HEK293 (cell line): ENCODE measurements around the gene LAPTM4A.

Source experiments
- CTCF ChIA-PET: fragments of 350-600 bp; formaldehyde crosslinking; extraction: SDS; loops from one replicate; lab custom pipeline; 2021; ENCODE audit warnings: antibody characterized with exemption; lab: Yijun Ruan, JAX
- POLR2A ChIA-PET: fragments of 300-600 bp; formaldehyde crosslinking; extraction: SDS; loops from one replicate; lab custom pipeline; 2020; ENCODE audit warnings: antibody characterized with exemption, inconsistent platforms; lab: Yijun Ruan, JAX
- H3K27ac ChIP-seq: fragments of 200-500 bp; sonication (Bioruptor generic); 2 replicates; pipeline ENCODE4 v1.5.1; 2014; ENCODE audit warnings: low read depth, low read length, control low read depth, inconsistent platforms; ENCODE audit errors: extremely low read depth
- H3K36me3 ChIP-seq, 2 experiments: fragments of 200-500 bp in 1 of 2; sonication (Bioruptor generic) in 1 of 2; 1 replicate in 1 of 2; 2 replicates in 1 of 2; pipeline ENCODE4 v1.5.1; 2014 to 2017; ENCODE audit warnings: inconsistent platforms in 2 of 2, low read length in 2 of 2; ENCODE audit not compliant: control insufficient read depth in 2 of 2, insufficient read depth in 1 of 2
- H3K4me1 ChIP-seq: fragments of 200-500 bp; sonication (Bioruptor generic); 2 replicates; pipeline ENCODE4 v1.5.1; 2014; ENCODE audit warnings: mild to moderate bottlenecking, low read length, inconsistent platforms; ENCODE audit not compliant: control insufficient read depth, insufficient read depth
- H3K4me3 ChIP-seq: 2 replicates; pipeline ENCODE4 v1.5.1; 2011; ENCODE audit warnings: low read depth, mild to moderate bottlenecking, control low read depth, low read length, moderate library complexity
- H3K9me3 ChIP-seq: fragments of 200-500 bp; sonication (Bioruptor generic); 2 replicates; pipeline ENCODE4 v1.5.1; 2014; ENCODE audit warnings: low read depth, low read length, inconsistent platforms; ENCODE audit not compliant: control insufficient read depth, insufficient read depth
- KLF10 ChIP-seq: fragments of 450-650 bp; IDR thresholded peaks from 2 replicates; pipeline ENCODE4 v1.5.1; 2018; ENCODE audit warnings: missing biosample characterization, mild to moderate bottlenecking, missing genetic modification characterization
- SALL2 ChIP-seq: fragments of 450-650 bp; formaldehyde crosslinking; IDR thresholded peaks from 2 replicates; pipeline ENCODE4 v1.5.0; 2017; ENCODE audit warnings: missing biosample characterization, mild to moderate bottlenecking, missing genetic modification characterization, borderline replicate concordance
- ZNF112 ChIP-seq: fragments of 450-650 bp; formaldehyde crosslinking; IDR thresholded peaks from 2 replicates; pipeline ENCODE4 v1.5.0; 2017; ENCODE audit warnings: missing biosample characterization, missing genetic modification characterization
- ZNF133 ChIP-seq: fragments of 450-650 bp; formaldehyde crosslinking; IDR thresholded peaks from 2 replicates; pipeline ENCODE4 v1.5.1; 2016; ENCODE audit warnings: missing biosample characterization, missing genetic modification characterization
- ZNF16 ChIP-seq: fragments of 450-650 bp; formaldehyde crosslinking; IDR thresholded peaks from 2 replicates; pipeline ENCODE4 v1.5.1; 2016; ENCODE audit warnings: low read depth, missing biosample characterization, missing genetic modification characterization
- ZNF19 ChIP-seq: fragments of 450-650 bp; formaldehyde crosslinking; IDR thresholded peaks from 2 replicates; pipeline ENCODE4; 2016; ENCODE audit warnings: missing biosample characterization, missing genetic modification characterization, low read depth
- ZSCAN16 ChIP-seq: fragments of 450-650 bp; formaldehyde crosslinking; IDR thresholded peaks from 2 replicates; pipeline ENCODE4 v1.5.1; 2016; ENCODE audit warnings: missing biosample characterization, missing genetic modification characterization
- TF ChIP-seq, protein P1 (sequence below): fragments of 450-650 bp; formaldehyde crosslinking; IDR thresholded peaks from 2 replicates; pipeline ENCODE4 v1.5.1; 2016; ENCODE audit warnings: missing biosample characterization, missing genetic modification characterization
- TF ChIP-seq, protein P2 (sequence below): fragments of 450-650 bp; formaldehyde crosslinking; IDR thresholded peaks from 2 replicates; pipeline ENCODE4 v1.5.1; 2016; ENCODE audit warnings: missing biosample characterization, missing genetic modification characterization

LAPTM4A gene

DNA sequence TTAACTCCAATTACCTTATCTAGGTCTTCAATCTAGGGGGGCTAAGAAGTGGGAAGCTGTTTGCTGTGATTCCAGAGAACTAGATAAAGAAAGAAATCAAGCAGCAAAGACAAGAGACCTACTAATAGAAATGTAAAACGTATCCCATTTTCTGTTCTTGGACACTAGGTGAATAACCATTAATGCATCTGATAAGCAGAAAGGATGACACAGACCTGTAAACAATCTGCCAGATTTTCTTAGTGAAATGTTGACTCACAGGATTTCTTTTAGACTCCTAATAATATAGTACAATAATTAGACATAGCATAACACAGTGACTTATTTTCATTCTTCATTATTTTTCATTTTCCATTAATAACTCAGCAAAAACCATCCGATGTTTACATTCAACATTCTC is 62.8 kb downstream of the LAPTM4A start (continued):
- TF ChIP-seq ZNF16 (tag by site-specific recombination) (no peak), SALL2 (tag by site-specific recombination) (no peak), ZNF19 (tag by site-specific recombination) (no peak), ZNF133 (tag by site-specific recombination) (no peak), KLF10 (tag by site-specific recombination) (no peak), ZNF112 (tag by site-specific recombination) (no peak)

DNA sequence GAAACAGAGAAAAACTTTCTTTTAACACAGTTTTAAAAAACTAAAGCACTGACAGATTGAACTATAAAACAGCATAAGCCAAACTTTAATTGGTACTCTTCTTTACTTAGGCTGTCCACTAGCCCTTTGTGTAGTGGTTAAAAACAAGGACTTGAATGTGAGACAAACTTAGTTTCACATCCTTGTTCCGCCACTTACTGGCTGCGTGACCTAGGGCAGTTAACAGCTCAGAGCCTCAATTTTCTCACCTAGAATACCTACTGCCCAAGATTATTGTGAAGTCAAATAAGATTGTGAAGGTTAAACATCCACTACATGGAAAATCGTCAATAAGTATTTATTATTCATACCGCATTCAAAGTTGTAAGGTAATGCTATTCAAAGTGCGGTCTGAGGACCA is 63.5 kb downstream of the LAPTM4A start:
- Histone ChIP-seq H3K36me3 (peaks cover 0 to 14% of the 10 kb centered on the region in 2 experiments; a peak in 1 of 3 replicates), H3K4me1 (no peaks in the 10 kb centered on the region)
- TF ChIP-seq, protein P1, sequence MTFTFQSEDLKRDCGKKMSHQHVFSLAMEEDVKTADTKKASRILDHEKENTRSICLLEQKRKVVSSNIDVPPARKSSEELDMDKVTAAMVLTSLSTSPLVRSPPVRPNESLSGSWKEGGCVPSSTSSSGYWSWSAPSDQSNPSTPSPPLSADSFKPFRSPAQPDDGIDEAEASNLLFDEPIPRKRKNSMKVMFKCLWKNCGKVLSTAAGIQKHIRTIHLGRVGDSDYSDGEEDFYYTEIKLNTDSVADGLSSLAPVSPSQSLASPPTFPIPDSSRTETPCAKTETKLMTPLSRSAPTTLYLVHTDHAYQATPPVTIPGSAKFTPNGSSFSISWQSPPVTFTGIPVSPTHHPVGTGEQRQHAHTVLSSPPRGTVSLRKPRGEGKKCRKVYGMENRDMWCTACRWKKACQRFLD (tag by site-specific recombination), result no peak
- TF ChIP-seq, protein P2, sequence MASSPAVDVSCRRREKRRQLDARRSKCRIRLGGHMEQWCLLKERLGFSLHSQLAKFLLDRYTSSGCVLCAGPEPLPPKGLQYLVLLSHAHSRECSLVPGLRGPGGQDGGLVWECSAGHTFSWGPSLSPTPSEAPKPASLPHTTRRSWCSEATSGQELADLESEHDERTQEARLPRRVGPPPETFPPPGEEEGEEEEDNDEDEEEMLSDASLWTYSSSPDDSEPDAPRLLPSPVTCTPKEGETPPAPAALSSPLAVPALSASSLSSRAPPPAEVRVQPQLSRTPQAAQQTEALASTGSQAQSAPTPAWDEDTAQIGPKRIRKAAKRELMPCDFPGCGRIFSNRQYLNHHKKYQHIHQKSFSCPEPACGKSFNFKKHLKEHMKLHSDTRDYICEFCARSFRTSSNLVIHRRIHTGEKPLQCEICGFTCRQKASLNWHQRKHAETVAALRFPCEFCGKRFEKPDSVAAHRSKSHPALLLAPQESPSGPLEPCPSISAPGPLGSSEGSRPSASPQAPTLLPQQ, result no peak
- no peak for TF ChIP-seq ZSCAN16 (tag by site-specific recombination)
- TF ChIP-seq, all 188 proteins: peak for 0
- H3K4me3 ChIP-seq, result no peak overlapping the region
- no peaks in the 10 kb centered on the region for H3K9me3 ChIP-seq
- H3K27ac ChIP-seq, result no peak overlapping the region
- CTCF ChIA-PET, result interaction anchor here (0.5 to 0.6 kb wide), 2 partner anchors 27 to 36 kb away, joined by 3 to 4 read pairs; no protein-coding TSS in a partner anchor
- POLR2A ChIA-PET, result no interaction called here
